SKM-1 treated with dmso at 0.1 percent for 144 hours (cell line): Measurements from ENCODE around the gene CLEC2B.

Experiments
- DNase-seq: peaks from one replicate; lab custom pipeline; 2025; ENCODE audit not compliant: unreplicated experiment; lab: John Stamatoyannopoulos, UW

The CLEC2B gene

DNA sequence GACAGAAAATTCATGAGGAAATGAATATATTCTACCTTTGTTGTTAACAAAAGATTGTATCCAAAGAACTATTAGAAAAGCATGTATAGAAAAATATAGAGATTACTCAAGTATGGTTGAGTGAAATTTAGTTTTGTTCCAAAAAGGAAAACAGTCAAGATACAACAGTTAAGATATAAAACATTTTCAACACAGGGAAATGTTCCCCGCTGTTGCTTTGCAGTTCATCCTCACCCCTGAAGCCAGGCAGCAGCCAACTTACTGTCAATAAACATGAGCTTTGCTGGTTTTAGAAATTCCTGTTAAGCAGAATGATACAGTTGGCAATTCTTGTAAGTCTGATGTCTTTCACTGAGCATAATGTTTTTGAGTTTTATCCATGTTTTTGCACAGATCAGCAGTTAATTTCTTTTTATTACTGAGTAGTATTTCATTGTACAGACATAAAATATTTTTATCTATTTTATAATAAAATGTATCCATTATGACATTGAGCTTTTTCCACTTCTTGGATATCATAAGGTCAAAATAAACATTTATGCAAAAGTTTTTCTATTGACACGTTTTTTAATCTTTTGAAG lies 1.2 kb upstream of the CLEC2B start:
- no peak for DNase-seq

- DNase-seq, result no peak
Measured at GRCh38 chr12:9868951-9869306, 225 bp downstream of the CLEC2B start.

GRCh38 chr12:9868311-9868801 lies 798 bp downstream of the CLEC2B start:
- no peak for DNase-seq

DNA sequence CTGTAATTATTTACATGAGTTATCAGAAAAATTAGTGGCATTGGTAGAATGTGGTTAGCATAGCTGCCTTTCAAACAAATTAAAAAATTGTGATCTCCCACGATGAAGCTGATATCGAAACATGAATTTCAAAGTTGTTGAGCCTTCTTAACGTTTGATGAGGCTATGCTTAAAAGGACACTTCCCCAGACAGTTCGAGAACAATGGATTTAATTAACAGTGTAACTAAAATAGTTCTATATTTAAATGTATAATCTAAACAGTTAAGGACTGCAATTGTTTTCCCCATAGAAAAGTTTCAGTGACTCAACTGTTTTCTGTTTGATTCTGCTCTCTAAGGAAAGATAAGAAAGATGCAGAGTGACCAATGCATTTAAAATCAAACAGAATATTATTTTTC lies 1.6 kb downstream of the CLEC2B start:
- no peak for DNase-seq

- DNase-seq, result no peak
Measured at GRCh38 chr12:9866860-9867269, 2.3 kb downstream of the CLEC2B start.

- no peak for DNase-seq
Measured at GRCh38 chr12:9864913-9865675, 4.1 kb downstream of the CLEC2B start.

DNA sequence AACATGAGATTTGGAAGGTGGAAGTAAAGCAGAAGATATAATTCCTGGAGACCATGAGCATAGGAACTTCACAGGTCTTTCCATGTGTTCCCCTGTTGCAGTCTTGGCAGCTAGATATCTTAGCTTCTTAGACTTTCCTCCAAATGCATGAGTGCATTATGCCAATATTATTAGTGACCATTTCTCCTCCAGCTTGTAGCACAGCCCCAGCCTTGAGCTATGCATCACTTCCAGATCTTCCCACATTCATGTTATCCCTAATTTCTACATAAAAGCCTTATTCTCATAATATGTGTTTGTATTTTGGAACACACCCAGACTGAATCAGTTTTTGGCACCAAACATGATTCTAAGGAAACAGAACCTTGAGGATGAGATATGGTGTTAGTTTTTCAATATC lies 11.0 kb downstream of the CLEC2B start:
- DNase-seq, result no peak

DNA sequence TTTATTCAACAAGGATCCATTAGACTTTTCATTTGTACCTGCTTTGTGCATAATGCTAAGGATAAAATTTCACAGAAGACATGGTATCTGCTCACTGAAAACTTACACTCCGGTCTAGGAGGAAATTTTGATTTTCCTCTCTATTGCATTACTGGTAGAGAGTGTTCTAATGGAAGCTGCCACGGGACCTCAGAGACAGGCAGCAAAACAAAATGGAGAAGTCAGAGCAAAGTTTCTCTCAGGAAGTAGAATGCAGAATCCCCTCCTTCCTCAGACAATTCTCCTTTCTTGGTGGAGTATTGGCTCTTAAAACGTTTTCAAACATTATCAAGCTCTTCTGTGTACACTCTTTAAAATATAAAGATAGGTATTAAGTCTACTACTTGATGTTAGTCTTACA lies 12.3 kb downstream of the CLEC2B start:
- no peak for DNase-seq

- no peak for DNase-seq
Measured at GRCh38 chr12:9856151-9856550, 13.0 kb downstream of the CLEC2B start.

GRCh38 chr12:9851927-9852326 lies 17.2 kb downstream of the CLEC2B start:
- no peak for DNase-seq

DNA sequence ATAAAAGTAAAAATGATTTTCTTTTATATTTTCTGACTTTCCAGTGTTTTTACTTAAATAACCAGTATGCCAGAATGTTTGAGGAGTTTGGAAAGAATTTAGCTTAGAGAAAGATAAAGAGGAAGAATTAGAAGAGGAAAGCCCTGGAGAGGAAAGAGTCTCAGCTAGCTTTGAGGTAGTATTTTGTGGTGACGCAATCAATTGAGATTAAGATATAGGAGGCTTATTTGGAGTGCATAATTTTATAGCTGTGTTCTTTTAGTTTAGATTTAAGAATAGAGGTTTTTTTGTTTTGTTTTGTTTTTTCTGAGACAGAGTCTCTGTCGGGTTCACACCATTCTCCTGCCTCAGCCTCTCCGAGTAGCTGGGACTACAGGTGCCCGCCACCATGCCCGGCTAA lies 18.1 kb downstream of the CLEC2B start:
- DNase-seq, result no peak

GRCh38 chr12:9848899-9849298 lies 20.3 kb downstream of the CLEC2B start:
- no peak for DNase-seq

DNA sequence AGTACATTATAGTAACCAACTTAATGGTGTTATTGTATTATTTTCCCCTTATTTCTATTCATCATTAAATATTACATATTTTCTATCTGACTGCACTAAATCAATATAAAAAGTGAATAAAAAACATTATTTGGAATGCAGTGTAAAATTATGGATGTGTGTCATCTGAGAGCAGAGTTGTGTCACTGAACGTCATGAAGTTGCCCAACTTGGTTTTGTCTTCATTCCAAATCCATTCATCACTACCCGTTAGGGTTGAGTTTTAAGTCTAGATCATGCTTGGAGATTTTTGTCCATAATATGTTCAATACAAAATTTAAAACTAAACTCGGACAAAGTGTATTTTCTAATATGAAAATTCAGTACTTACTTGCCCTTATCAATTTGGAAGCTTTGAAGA lies 25.7 kb downstream of the CLEC2B start:
- no peak for DNase-seq

DNA sequence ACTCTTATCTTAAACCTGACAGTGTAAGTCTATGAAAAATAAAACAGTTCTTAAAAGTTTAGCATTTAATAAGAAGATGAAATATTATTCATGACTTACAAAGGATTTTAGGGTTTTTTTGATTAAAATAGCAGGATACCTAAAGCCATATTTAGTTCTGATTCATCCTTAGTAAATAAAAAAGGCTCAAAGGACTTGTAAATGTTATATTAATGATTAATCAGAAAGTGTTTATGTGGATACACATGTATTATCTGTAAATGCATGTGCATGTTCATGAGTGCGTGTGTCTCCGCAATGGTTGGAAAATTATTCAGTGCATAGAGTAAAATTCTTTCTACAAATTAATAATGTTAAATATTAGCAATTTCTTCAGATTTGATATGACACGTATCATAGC lies 37.4 kb downstream of the CLEC2B start:
- DNase-seq, result no peak

- DNase-seq, result no peak
Measured at GRCh38 chr12:9829982-9830381, 39.2 kb downstream of the CLEC2B start.

- DNase-seq, result no peak
Measured at GRCh38 chr12:9829483-9829882, 39.7 kb downstream of the CLEC2B start.

DNA sequence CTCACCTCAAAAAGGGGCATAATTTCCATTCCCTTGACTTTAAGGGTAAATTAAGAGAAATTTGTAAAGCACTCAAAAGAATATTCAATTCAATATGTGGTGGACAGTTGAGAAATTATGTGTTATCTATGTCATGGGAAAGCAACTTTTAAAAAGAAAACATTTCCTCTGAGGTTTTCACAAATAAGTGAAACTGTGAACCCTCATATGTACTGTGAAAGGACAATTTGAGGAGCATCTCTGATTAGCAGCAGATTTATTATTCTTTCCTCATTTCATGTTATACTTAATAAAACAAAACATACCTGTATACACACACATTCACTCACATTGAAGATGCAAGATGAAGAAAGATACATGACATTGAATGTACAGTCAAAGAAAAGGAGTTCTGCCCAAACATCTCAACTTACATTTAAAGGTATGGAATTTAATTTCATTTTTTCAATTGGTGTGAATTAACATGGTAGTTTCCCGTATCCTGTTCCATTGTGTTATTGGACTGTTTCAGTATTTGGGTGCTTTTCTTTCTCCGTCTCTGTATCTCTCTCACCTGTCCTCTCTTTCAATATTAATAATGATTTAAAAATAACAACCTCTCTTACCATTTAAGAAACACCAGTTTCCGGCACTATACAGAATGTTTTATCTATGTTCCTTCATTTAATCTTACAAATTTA lies 41.8 kb downstream of the CLEC2B start, which contains the start of gene KLRF1:
Gene KLRF1 (plus strand): TSS at position 273 of the 680 bp plus-strand sequence. CDS start 64 bp downstream, at position 337.
- no peak for DNase-seq

DNA sequence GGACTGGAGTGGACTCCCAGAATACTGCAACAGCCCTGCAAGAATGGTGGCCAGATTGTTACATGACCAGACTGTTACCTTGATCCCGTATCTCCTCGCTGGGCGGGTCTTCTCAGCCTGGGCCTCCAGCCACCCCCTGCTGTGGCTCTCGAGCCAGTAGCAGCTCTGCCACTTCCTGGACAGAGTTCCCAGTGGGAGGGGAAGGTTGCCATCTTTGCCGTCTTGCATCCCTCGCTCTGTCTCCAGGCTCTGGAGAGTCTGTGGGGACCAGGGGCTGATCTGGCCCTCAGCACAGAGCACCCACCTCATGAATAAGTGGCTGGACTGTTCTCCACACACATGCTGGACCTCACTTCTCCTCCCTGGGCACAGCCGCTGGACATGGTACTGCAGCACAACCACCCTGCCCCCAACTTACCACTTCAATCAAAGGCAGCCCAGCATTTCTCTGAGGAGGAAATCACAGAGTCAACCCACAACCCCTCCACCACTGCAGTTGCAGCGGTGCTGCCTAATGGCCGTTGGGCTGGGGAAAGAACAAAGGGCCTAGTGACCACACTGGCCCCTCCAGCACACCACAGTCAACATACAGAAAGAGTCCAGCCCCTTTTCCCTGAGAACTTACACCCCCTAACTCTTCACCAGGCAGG lies 48.7 kb downstream of the CLEC2B start:
- no peak for DNase-seq

DNA sequence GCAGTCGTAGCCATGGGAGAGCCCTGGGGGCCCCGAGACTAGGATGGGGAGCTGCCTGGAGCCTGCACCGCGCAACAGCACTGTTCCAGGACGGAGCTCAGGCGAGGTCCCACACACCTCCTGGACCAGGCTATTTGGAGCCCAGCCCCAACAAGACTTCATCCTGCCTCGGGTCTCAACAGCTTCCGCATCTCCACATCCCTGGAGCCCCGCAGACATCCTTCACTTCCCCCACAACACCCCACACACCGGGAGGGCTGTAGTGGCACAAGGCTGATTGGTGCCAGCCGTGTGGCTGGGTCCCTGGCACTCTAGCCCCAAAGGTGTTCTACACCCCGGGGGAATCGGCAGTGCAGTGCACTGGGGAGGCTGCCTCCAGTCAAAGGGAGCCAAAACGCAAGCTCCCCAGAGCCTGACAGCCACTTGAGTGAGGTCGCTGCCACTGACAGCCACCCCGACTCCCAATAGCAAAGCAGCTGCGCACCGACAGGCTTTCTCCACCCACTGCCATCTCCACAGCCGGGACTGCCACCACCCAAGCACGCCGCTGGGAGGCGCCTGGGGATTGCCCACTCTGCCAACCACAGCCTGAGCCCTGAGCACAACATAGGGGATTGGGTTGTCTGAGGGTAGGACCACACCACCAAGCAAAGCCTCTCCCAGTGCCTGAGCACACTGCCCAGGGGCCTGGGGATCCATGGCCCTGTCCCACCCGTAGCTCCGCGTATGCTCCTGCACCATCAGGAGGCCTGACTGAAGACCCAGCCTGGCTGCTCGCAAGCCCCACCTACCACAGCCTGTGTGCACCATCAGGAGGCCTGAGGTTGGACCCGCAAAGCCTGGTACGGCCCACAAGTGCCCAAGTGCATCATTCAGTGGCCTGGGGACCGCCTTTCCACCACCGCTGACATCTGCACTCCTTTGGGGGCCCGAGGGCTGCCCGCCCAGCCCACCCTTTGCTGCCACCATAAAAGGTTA lies 55.0 kb downstream of the CLEC2B start:
- DNase-seq, result peak; percentile 43

DNA sequence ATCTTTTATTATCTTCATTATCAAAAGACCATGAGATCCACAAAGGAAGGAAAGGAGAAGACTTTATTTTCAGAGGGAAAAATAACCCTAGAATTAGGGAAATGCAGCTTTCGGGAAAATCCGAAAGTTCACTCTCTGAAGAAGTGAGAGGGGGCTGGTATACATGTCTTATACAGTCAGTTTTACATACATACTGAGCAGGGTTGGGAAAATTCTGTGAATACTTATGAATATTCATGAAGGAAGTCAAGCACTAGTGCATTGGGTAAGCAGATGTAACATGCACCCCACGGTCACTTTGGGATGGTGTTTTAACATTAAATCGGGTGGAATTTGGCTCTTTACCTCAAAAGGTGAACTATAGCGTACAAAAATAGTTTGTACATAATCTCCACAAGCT lies 57.5 kb downstream of the CLEC2B start:
- no peak for DNase-seq
